Endothelial cell of umbilical vein (primary cell): Measurements from ENCODE around the gene TFAP2E. TPM values are rescaled to one million over a fixed set of nuclear protein-coding genes. Genes with fewer than 3 reads are reported as not detected.
"Not testable (repeated sequence)": the region's sequence is repeated elsewhere in the genome, so short reads cannot be mapped to it uniquely, and the experiment has no call there.

Experiments
- BruUV-seq: library from RNA; stranded (reverse); fragments of 400-500 nt; replicated peaks from 2 replicates; lab custom pipeline; 2021; lab: Mats Ljungman, UMichigan
- CTCF ChIA-PET: fragments of 300-600, 350-600 bp; sonication (Branson Sonifier 250); formaldehyde crosslinking; loops from one replicate; lab custom pipeline; 2021; ENCODE audit warnings: antibody characterized with exemption, inconsistent platforms; lab: Charles Lee
- POLR2A ChIA-PET: fragments of 300-600, 350-600 bp; sonication (Branson Sonifier 250); formaldehyde crosslinking; loops from one replicate; lab custom pipeline; 2021; ENCODE audit warnings: antibody characterized with exemption, inconsistent platforms; lab: Charles Lee
- DNase-seq: peaks from one replicate; pipeline ENCODE4 v3.0.0-alpha.2; 2011; ENCODE audit warnings: low read depth, low spot score
- FAIRE-seq: peaks from 2 replicates; lab custom pipeline; 2011; peaks lifted over from hg19 to GRCh38; lab: Jason Lieb, UNC
- H2AFZ ChIP-seq: 2 replicates; pipeline ENCODE4 v1.6.0; 2012; ENCODE audit warnings: low read depth, low read length, control low read depth, inconsistent platforms
- H3K27ac ChIP-seq: 2 replicates; pipeline ENCODE4 v1.5.1; 2011; ENCODE audit warnings: low read depth, mild to moderate bottlenecking, control low read depth, low read length, moderate library complexity; ENCODE audit not compliant: insufficient read depth
- H3K27me3 ChIP-seq, 2 experiments: 2 replicates each; pipeline versions ENCODE4 v1.6.0 to v1.6.1; 2011; ENCODE audit warnings: low read length in 2 of 2, mixed read lengths in 1 of 2; ENCODE audit not compliant: control insufficient read depth in 2 of 2, insufficient read depth in 2 of 2
- H3K36me3 ChIP-seq, 2 experiments: 2 replicates in 1 of 2; 3 replicates in 1 of 2; pipeline ENCODE4 v1.5.1; 2011; ENCODE audit warnings: low read length in 2 of 2, mild to moderate bottlenecking in 1 of 2, moderate library complexity in 1 of 2; ENCODE audit not compliant: control insufficient read depth in 2 of 2, insufficient read depth in 2 of 2; ENCODE audit errors: extremely low read depth in 1 of 2
- H3K4me1 ChIP-seq: 3 replicates; pipeline ENCODE4 v1.5.1; 2011; ENCODE audit warnings: mild to moderate bottlenecking, low read length; ENCODE audit not compliant: control insufficient read depth, insufficient read depth; ENCODE audit errors: extremely low read depth
- H3K4me2 ChIP-seq: 2 replicates; pipeline ENCODE4 v1.6.1; 2011; ENCODE audit warnings: low read length, control low read depth, mixed read lengths; ENCODE audit not compliant: insufficient read depth
- H3K4me3 ChIP-seq, 3 experiments: fragments of 200-600 bp in 1 of 3; sonication (generic), shearing (Covaris generic) in 1 of 3; replicated peaks in 1 of 3; 2 replicates each; pipeline ENCODE4 v1.5.1; 2011 to 2016; ENCODE audit warnings: control low read depth in 3 of 3, low read length in 3 of 3, mild to moderate bottlenecking in 2 of 3, inconsistent platforms in 1 of 3, low read depth in 1 of 3, moderate library complexity in 1 of 3; ENCODE audit not compliant: insufficient read depth in 1 of 3
- H3K79me2 ChIP-seq: 2 replicates; pipeline ENCODE4 v1.6.0; 2012; ENCODE audit warnings: low read length, inconsistent platforms; ENCODE audit not compliant: control insufficient read depth, insufficient read depth
- H3K9ac ChIP-seq: replicated peaks from 2 replicates; pipeline ENCODE3; 2011; ENCODE audit warnings: low read length, control low read depth; ENCODE audit not compliant: insufficient read depth; ENCODE audit errors: extremely low read depth
- H3K9me1 ChIP-seq: replicated peaks from 3 replicates; pipeline ENCODE4 v1.6.0; 2011; ENCODE audit warnings: mild to moderate bottlenecking, low read length; ENCODE audit not compliant: control insufficient read depth, insufficient read depth; ENCODE audit errors: extremely low read depth
- H3K9me3 ChIP-seq: replicated peaks from 2 replicates; pipeline ENCODE4 v1.5.1; 2012; ENCODE audit warnings: low read length, inconsistent platforms; ENCODE audit not compliant: control insufficient read depth, insufficient read depth
- H4K20me1 ChIP-seq: replicated peaks from 2 replicates; pipeline ENCODE3; 2011; ENCODE audit warnings: mild to moderate bottlenecking, low read length; ENCODE audit not compliant: control insufficient read depth, insufficient read depth; ENCODE audit errors: extremely low read depth
- CTCF ChIP-seq, 2 donors: IDR thresholded peaks; 1 replicate in 1 of 2; 2 replicates in 1 of 2; pipeline ENCODE4 v1.5.1; 2011; ENCODE audit warnings: low read length in 2 of 2, mild to moderate bottlenecking in 2 of 2, moderate library complexity in 2 of 2, control low read depth in 1 of 2, inconsistent platforms in 1 of 2, low read depth in 1 of 2; ENCODE audit not compliant: insufficient read depth in 1 of 2; ENCODE audit errors: extremely low read depth in 1 of 2
- EZH2 ChIP-seq: IDR thresholded peaks from 2 replicates; pipeline ENCODE4 v1.6.1; 2012; ENCODE audit warnings: borderline replicate concordance, low read depth, mild to moderate bottlenecking, moderate library complexity, low read length, inconsistent platforms; ENCODE audit not compliant: severe bottlenecking
- FOS ChIP-seq: IDR thresholded peaks from 2 replicates; pipeline ENCODE4 v1.6.1; 2011; ENCODE audit warnings: mild to moderate bottlenecking, low read length, moderate library complexity, borderline replicate concordance; ENCODE audit not compliant: insufficient read depth
- GATA2 ChIP-seq: IDR thresholded peaks from 2 replicates; pipeline ENCODE4 v1.7.0; 2011; ENCODE audit warnings: low read depth, mild to moderate bottlenecking, moderate library complexity, mixed read lengths, low read length; ENCODE audit not compliant: insufficient read length, insufficient read depth
- JUN ChIP-seq: IDR thresholded peaks from 2 replicates; pipeline ENCODE4 v1.6.1; 2011; ENCODE audit warnings: borderline replicate concordance, low read depth; ENCODE audit not compliant: insufficient read length, insufficient read depth
- MAX ChIP-seq: IDR thresholded peaks from 2 replicates; pipeline ENCODE4 v1.6.1; 2011; ENCODE audit not compliant: insufficient read depth, insufficient read length
- MYC ChIP-seq: IDR thresholded peaks from one replicate; pipeline ENCODE4 v1.6.1; 2011; ENCODE audit warnings: mild to moderate bottlenecking, low read depth, low read length
- POLR2A ChIP-seq: IDR thresholded peaks from 2 replicates; pipeline ENCODE4 v1.6.1; 2012; ENCODE audit warnings: low read depth, mild to moderate bottlenecking, control low read depth, low read length
- POLR2AphosphoS5 ChIP-seq: IDR thresholded peaks from 2 replicates; pipeline ENCODE4 v1.6.1; 2012; ENCODE audit warnings: low read depth, mild to moderate bottlenecking, control low read depth, low read length, moderate library complexity; ENCODE audit not compliant: insufficient read depth
- dilution Hi-C: fragments of 300-500 bp; cut with MboI; formaldehyde crosslinking; loops from one replicate; pipeline ENCODE4 v1.15.0; 2019; ENCODE audit warnings: low sequenced_read_pairs; ENCODE audit not compliant: extremely low pct_ligation_motif_present
- intact Hi-C: fragments of 100-400 bp; cut with micrococcal nuclease; formaldehyde crosslinking; loops from one replicate; pipeline ENCODE4 v1.10.0; 2022
- polyA plus RNA-seq, 4 experiments: library from polyadenylated mRNA; depleted of rRNA in 3 of 4; stranded (reverse) in 3 of 4; unstranded in 1 of 4; fragments of >200 nt; gene quantifications; 2 replicates each; pipeline versions ENCODE4 v1.2.1 to v1.2.3, GENCODE V29; 2011 to 2012; ENCODE audit warnings: missing spikeins in 1 of 4
- total RNA-seq: library from RNA; stranded (reverse); gene quantifications from 2 replicates; pipeline ENCODE4 v1.2.3, GENCODE V29; 2021

The TFAP2E gene
- total and polyA plus RNA-seq, 2 donors (not counting 3 experiments of a cell fraction or from before 2014, with no cell fraction given): 0.06 TPM; not detected in 1

- no TSS peak for BruUV-seq
- Histone ChIP-seq H3K4me2 (no peak overlapping the region), H3K27me3 (peaks cover 6 to 15% of the 10 kb centered on the region in 2 experiments), H3K4me1 (peaks cover 7% of the 10 kb centered on the region), H4K20me1 (no peaks in the 10 kb centered on the region), H3K4me3 (no peak overlapping the region), H2AFZ (no peak overlapping the region), H3K36me3 (no peaks in the 10 kb centered on the region), H3K27ac (no peak overlapping the region), H3K9ac (no peak overlapping the region), H3K9me1 (no peaks in the 10 kb centered on the region), H3K9me3 (no peaks in the 10 kb centered on the region), H3K79me2 (no peaks in the 10 kb centered on the region)
- TF ChIP-seq MYC (no peak), MAX (no peak), CTCF (IDR thresholded peaks at IDR 0.05; ENCODE audit: extremely low read depth in 1 of 2, insufficient read depth in 1 of 2, low read depth in 1 of 2, low read length in 2 of 2) (no peak), POLR2A (no peak), POLR2AphosphoS5 (no peak), GATA2 (no peak), FOS (no peak), EZH2 (no peak), JUN (no peak)
- dilution Hi-C loops (no loop called here), intact Hi-C loops (no loop called here)
- CTCF ChIA-PET: interaction anchor here (0.7 to 1.5 kb wide), 3 partner anchors 16 to 141 kb away, joined by 3 to 7 read pairs (median 4); no protein-coding TSS in a partner anchor
- POLR2A ChIA-PET: no interaction called here
- no peak for DNase-seq
- FAIRE-seq: no peak
Measured at GRCh38 chr1:35580949-35581388, 7.9 kb downstream of the TFAP2E start.

- DNase-seq, BruUV-seq, H3K27me3 ChIP-seq, H3K4me2 ChIP-seq, intact Hi-C loops, H3K27ac ChIP-seq, H4K20me1 ChIP-seq, H3K9me3 ChIP-seq, dilution Hi-C loops, H2AFZ ChIP-seq, H3K9me1 ChIP-seq, FAIRE-seq, H3K79me2 ChIP-seq, H3K4me3 ChIP-seq, H3K36me3 ChIP-seq, H3K9ac ChIP-seq, POLR2A ChIA-PET, H3K4me1 ChIP-seq: not testable (repeated sequence)
- CTCF ChIA-PET: interaction anchor here (1.2 to 1.5 kb wide), 2 partner anchors 17 to 134 kb away, joined by 4 to 7 read pairs; no protein-coding TSS in a partner anchor
Measured at GRCh38 chr1:35581621-35582020, 8.5 kb downstream of the TFAP2E start.
